NCI-H146 treated with DMSO at 0.1 percent for 48 hours (cell line): ENCODE results near the gene HOXA5.

Source experiments
- DNase-seq: peaks from one replicate; lab custom pipeline; 2025; ENCODE audit not compliant: unreplicated experiment; lab: John Stamatoyannopoulos, UW

Gene HOXA5

GRCh38 chr7:27109466-27110185 is 33.9 kb downstream of the HOXA5 start:
- no peak for DNase-seq

GRCh38 chr7:27108390-27109127 is 34.9 kb downstream of the HOXA5 start:
- DNase-seq = no peak

- DNase-seq = no peak
Observed at GRCh38 chr7:27107391-27108381, 35.8 kb downstream of the HOXA5 start.

- no peak for DNase-seq
Observed at GRCh38 chr7:27106901-27107240, 36.6 kb downstream of the HOXA5 start.

- no peak for DNase-seq
Observed at GRCh38 chr7:27106181-27106900, 37.1 kb downstream of the HOXA5 start.

GRCh38 chr7:27105301-27106031 is 38.0 kb downstream of the HOXA5 start:
- DNase-seq = no peak

GRCh38 chr7:27104341-27105058 is 39.0 kb downstream of the HOXA5 start:
- DNase-seq = no peak

GRCh38 chr7:27103489-27104226 is 39.8 kb downstream of the HOXA5 start:
- DNase-seq = no peak

- DNase-seq = no peak
Observed at GRCh38 chr7:27102581-27103442, 40.7 kb downstream of the HOXA5 start, which contains the start of gene HOXA2. Gene HOXA2 (minus strand): TSS chr7:27102683. CDS start chr7:27102500, 183 bp downstream.

- DNase-seq = no peak
Observed at GRCh38 chr7:27101957-27102580, 41.4 kb downstream of the HOXA5 start.

- no peak for DNase-seq
Observed at GRCh38 chr7:27101171-27101956, 42.1 kb downstream of the HOXA5 start.

- DNase-seq = no peak
Observed at GRCh38 chr7:27100694-27101170, 42.7 kb downstream of the HOXA5 start.

- no peak for DNase-seq
Observed at GRCh38 chr7:27099453-27100370, 43.8 kb downstream of the HOXA5 start.

GRCh38 chr7:27098578-27099451 is 44.7 kb downstream of the HOXA5 start:
- DNase-seq = no peak
